NT2/D1 (cell line): ENCODE measurements around the gene IL3.

Experiments used
- DNase-seq: peaks from one replicate; pipeline ENCODE4 v3.0.0-alpha.2; 2011; ENCODE audit warnings: low read depth, low spot score
- H3K27me3 ChIP-seq: 2 replicates; pipeline ENCODE4 v1.6.0; 2011; ENCODE audit warnings: mild to moderate bottlenecking; ENCODE audit not compliant: insufficient read length, insufficient read depth
- H3K36me3 ChIP-seq: 2 replicates; pipeline ENCODE4 v1.6.1; 2011; ENCODE audit warnings: mild to moderate bottlenecking, low read length, mixed read lengths; ENCODE audit not compliant: insufficient read depth, insufficient read length
- H3K4me1 ChIP-seq: 2 replicates; pipeline ENCODE4 v1.5.1; 2011; ENCODE audit not compliant: insufficient read depth, insufficient read length
- H3K4me3 ChIP-seq: 2 replicates; pipeline ENCODE4 v1.5.1; 2011; ENCODE audit warnings: low read depth; ENCODE audit not compliant: insufficient read length
- H3K9ac ChIP-seq: 2 replicates; pipeline ENCODE4 v1.6.0; 2011; ENCODE audit warnings: low read depth; ENCODE audit not compliant: insufficient read length
- H3K9me3 ChIP-seq: 2 replicates; pipeline ENCODE4 v1.5.1; 2011; ENCODE audit warnings: mild to moderate bottlenecking, low read length; ENCODE audit not compliant: insufficient read depth
- SUZ12 ChIP-seq: IDR thresholded peaks from 2 replicates; pipeline ENCODE4 v1.6.1; 2011; ENCODE audit not compliant: insufficient read length, insufficient read depth; ENCODE audit errors: extremely low read depth
- YY1 ChIP-seq: IDR thresholded peaks from 2 replicates; pipeline ENCODE4 v1.6.1; 2011; ENCODE audit not compliant: insufficient read length, insufficient read depth
- ZNF274 ChIP-seq: IDR thresholded peaks from 2 replicates; pipeline ENCODE4 v1.6.1; 2011; ENCODE audit warnings: mild to moderate bottlenecking, low read depth, low read length

Gene IL3

DNA sequence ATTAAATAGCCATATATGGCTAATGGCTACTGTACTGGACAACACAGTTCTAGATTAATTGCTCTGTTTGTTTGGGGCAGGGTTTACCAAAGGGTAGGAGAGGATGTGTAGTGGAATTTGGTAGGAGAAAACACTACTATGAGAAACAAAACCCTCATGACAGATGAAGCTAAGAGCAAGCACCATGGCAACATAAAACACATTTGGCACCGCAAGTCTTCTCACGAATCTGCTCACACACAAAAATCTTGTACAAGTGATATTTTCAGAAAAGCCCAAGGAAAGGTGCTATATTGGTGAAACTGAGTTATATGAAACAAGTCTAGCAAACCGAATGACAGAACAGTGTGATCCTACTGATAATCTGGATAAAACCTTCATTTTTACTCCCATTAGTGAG, 51.7 kb downstream of the IL3 start:
- Histone ChIP-seq H3K4me3 (no peak overlapping the region), H3K27me3 (no peaks in the 10 kb centered on the region), H3K9ac (no peak overlapping the region), H3K4me1 (no peaks in the 10 kb centered on the region), H3K9me3 (no peaks in the 10 kb centered on the region), H3K36me3 (no peaks in the 10 kb centered on the region)
- no peak for DNase-seq
- TF ChIP-seq SUZ12: no peak
- TF ChIP-seq YY1: no peak
- TF ChIP-seq ZNF274: no peak
